GM18499 (cell line): ENCODE data around the gene PABPC1L.
"Not testable (repeated sequence)": the region's sequence is repeated elsewhere in the genome, so short reads cannot be mapped to it uniquely, and the experiment has no call there.

Experiments
- ATAC-seq: cut with Tn5 transposase; IDR thresholded peaks from one replicate; pipeline ENCODE4 v1.9.1; 2021; ENCODE audit warnings: moderate number of reproducible peaks; ENCODE audit not compliant: insufficient read depth, unreplicated experiment

PABPC1L gene

GRCh38 chr20:44909872-44910689 is at the start of gene PABPC1L:
Gene PABPC1L (plus strand): TSS chr20:44910060. CDS start chr20:44910144, 84 bp downstream.
- ATAC-seq, result no peak

GRCh38 chr20:44861531-44862006 is 48.3 kb upstream of the PABPC1L start:
- ATAC-seq, result no peak

- no peak for ATAC-seq
Measured at GRCh38 chr20:44862286-44862685, 47.6 kb upstream of the PABPC1L start.

- ATAC-seq, result not testable (repeated sequence)
Measured at GRCh38 chr20:44863365-44864084, 46.3 kb upstream of the PABPC1L start.

GRCh38 chr20:44864493-44864892 is 45.4 kb upstream of the PABPC1L start:
- not testable (repeated sequence) for ATAC-seq

- no peak for ATAC-seq
Measured at GRCh38 chr20:44866703-44867335, 43.0 kb upstream of the PABPC1L start.

GRCh38 chr20:44869471-44869870 is 40.4 kb upstream of the PABPC1L start:
- ATAC-seq, result no peak

- not testable (repeated sequence) for ATAC-seq
Measured at GRCh38 chr20:44882360-44882759, 27.5 kb upstream of the PABPC1L start.

- no peak for ATAC-seq
Measured at GRCh38 chr20:44883214-44883902, 26.5 kb upstream of the PABPC1L start.

GRCh38 chr20:44884907-44885391 is 24.9 kb upstream of the PABPC1L start:
- peak; percentile 10 for ATAC-seq

GRCh38 chr20:44885392-44886265 is 24.2 kb upstream of the PABPC1L start, which contains the start of gene YWHAB:
Gene YWHAB (plus strand): TSS chr20:44885705. CDS start chr20:44901534, 15,829 bp downstream.
- ATAC-seq, result peak; percentile 71

GRCh38 chr20:44886266-44886651 is 23.6 kb upstream of the PABPC1L start:
- ATAC-seq, result no peak

- no peak for ATAC-seq
Measured at GRCh38 chr20:44886828-44887227, 23.0 kb upstream of the PABPC1L start.

GRCh38 chr20:44887466-44887865 is 22.4 kb upstream of the PABPC1L start:
- no peak for ATAC-seq

GRCh38 chr20:44888226-44889103 is 21.4 kb upstream of the PABPC1L start:
- ATAC-seq, result no peak

GRCh38 chr20:44891826-44892225 is 18.0 kb upstream of the PABPC1L start:
- no peak for ATAC-seq

- ATAC-seq, result no peak
Measured at GRCh38 chr20:44894959-44895358, 14.9 kb upstream of the PABPC1L start.

GRCh38 chr20:44896583-44896982 is 13.3 kb upstream of the PABPC1L start:
- ATAC-seq, result no peak
